Endometrium (tissue), 2 donors: ENCODE measurements around the gene CADPS.

Source experiments
- FAIRE-seq: peaks from 2 replicates; lab custom pipeline; 2012; peaks lifted over from hg19 to GRCh38; lab: Jason Lieb, UNC
- donor health status: control.
- donor health status: control.

The CADPS gene

GRCh38 chr3:62812631-62813030 lies 62.6 kb downstream of the CADPS start:
- no peak for FAIRE-seq

GRCh38 chr3:62811119-62811518 lies 64.1 kb downstream of the CADPS start:
- no peak for FAIRE-seq

- FAIRE-seq: no peak
Measured at GRCh38 chr3:62809369-62809768, 65.8 kb downstream of the CADPS start.

GRCh38 chr3:62805580-62806277 lies 69.5 kb downstream of the CADPS start:
- FAIRE-seq: no peak

GRCh38 chr3:62805106-62805505 lies 70.1 kb downstream of the CADPS start:
- no peak for FAIRE-seq

- no peak for FAIRE-seq
Measured at GRCh38 chr3:62803276-62803675, 71.9 kb downstream of the CADPS start.

GRCh38 chr3:62798000-62798399 lies 77.2 kb downstream of the CADPS start:
- FAIRE-seq: no peak

GRCh38 chr3:62797132-62797531 lies 78.1 kb downstream of the CADPS start:
- no peak for FAIRE-seq

GRCh38 chr3:62795978-62796657 lies 79.1 kb downstream of the CADPS start:
- no peak for FAIRE-seq

- FAIRE-seq: no peak
Measured at GRCh38 chr3:62793946-62794345, 81.3 kb downstream of the CADPS start.

GRCh38 chr3:62785384-62785783 lies 89.8 kb downstream of the CADPS start:
- FAIRE-seq: no peak

- no peak for FAIRE-seq
Measured at GRCh38 chr3:62781121-62781520, 94.1 kb downstream of the CADPS start.

- no peak for FAIRE-seq
Measured at GRCh38 chr3:62777674-62778073, 97.5 kb downstream of the CADPS start.

GRCh38 chr3:62777130-62777529 lies 98.1 kb downstream of the CADPS start:
- no peak for FAIRE-seq

- peak; percentile 72 for FAIRE-seq
Measured at GRCh38 chr3:62774221-62774620, 101.0 kb downstream of the CADPS start.

- FAIRE-seq: no peak
Measured at GRCh38 chr3:62771331-62772072, 103.7 kb downstream of the CADPS start.

GRCh38 chr3:62768896-62769295 lies 106.3 kb downstream of the CADPS start:
- no peak for FAIRE-seq

GRCh38 chr3:62761711-62762110 lies 113.5 kb downstream of the CADPS start:
- FAIRE-seq: no peak

- no peak for FAIRE-seq
Measured at GRCh38 chr3:62761311-62761710, 113.9 kb downstream of the CADPS start.

- no peak for FAIRE-seq
Measured at GRCh38 chr3:62758296-62759066, 116.7 kb downstream of the CADPS start.

- no peak for FAIRE-seq
Measured at GRCh38 chr3:62757045-62757444, 118.2 kb downstream of the CADPS start.

- FAIRE-seq: no peak
Measured at GRCh38 chr3:62755285-62755684, 119.9 kb downstream of the CADPS start.
